Activated CD4-positive, CD25-positive, alpha-beta regulatory T cell (primary cell): ENCODE results near the gene HSPA4.
"Not testable (repeated sequence)": the region's sequence is repeated elsewhere in the genome, so short reads cannot be mapped to it uniquely, and the experiment has no call there.

Source experiments
- DNase-seq, 4 experiments: peaks; one replicate each; lab custom pipeline; 2025; lab: John Stamatoyannopoulos, UW

Gene HSPA4

DNA sequence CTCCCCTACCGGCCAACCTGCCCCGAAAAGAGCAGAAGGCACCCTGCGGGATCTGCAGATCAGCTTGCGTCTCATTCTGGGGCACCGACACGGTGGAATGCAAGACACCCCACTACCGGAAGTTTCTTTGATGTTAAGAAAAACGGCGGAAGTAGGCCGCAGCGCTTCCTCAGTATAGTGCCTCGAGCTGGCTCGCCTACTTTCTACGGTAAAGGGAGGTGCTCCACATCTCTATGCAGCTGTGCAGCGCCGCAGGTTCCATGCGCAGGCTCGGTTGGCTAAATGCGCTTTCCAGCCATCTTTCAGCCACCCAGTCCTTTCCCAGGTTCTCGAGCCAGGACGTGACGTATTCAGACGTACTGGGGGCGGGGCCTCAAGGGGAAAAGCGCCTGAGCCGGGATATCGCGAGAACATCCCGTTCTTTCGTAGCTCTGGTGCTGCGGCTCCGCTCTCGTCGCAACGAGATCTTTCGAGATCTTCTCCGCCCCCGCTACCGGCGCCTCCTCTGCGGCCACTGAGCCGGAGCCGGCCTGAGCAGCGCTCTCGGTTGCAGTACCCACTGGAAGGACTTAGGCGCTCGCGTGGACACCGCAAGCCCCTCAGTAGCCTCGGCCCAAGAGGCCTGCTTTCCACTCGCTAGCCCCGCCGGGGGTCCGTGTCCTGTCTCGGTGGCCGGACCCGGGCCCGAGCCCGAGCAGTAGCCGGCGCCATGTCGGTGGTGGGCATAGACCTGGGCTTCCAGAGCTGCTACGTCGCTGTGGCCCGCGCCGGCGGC is at the start of gene HSPA4:
Gene HSPA4, plus strand, starts transcription at position 472 of the 775 bp plus-strand sequence. Its CDS starts 238 bp downstream, at position 710.
- DNase-seq, result peak; percentile 82 to 92 (median 90)

DNA sequence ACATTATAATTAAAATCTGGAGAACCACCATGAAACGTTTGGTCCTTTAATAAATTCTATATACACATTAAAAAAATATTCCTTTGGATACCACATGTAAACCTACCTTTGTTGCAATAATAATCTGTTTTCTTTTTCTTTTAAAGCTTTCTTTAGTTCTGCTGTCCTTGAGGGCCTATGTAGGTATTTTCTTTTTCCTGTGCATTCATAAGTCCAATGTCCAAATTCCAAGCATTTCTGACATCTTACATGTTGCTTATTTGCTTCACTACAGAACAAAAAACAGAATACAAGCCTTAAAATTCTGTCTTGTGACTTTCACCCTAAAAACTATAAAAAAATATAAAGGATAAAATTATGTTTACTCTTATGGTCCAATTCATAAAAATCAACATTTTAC is 45.2 kb upstream of the HSPA4 start:
- DNase-seq, result no peak

DNA sequence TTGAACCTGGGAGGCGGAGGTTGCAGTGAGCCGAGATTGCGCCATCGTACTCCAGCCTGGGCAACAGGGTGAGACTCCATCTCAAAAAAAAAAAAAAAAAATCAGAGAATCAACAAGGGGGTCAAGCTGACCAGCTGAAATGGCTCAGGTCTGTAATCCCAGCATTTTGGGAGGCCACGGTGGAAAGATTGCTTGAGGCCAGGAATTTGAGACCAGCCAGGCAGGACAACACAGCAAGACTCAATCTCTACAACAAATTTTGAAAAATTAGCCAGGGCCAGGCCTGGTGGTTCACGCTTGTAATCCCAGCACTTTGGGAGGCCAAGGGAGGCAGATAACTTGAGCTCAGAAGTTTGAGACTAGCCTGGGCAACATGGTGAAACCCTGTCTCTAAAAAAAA is 43.4 kb upstream of the HSPA4 start:
- not testable (repeated sequence) for DNase-seq

DNA sequence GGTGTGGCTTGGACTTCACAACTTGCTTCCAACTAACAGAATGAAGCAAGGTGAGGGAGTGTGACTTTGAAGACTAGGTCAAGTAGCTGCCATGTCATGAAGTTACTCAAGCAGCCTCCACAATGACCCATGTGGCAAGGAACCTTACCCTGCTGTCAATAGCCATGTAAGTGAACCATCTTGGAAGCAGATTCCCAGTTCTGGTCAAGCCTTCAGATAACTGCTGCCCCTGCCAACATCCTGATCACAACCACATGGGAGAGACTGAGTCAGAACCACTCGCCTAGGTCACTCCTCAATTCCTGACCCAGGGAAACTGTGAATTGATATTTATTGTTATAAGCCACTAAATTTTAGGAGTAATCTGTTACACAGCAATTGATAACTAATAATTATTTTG is 36.3 kb upstream of the HSPA4 start:
- DNase-seq, result no peak

DNA sequence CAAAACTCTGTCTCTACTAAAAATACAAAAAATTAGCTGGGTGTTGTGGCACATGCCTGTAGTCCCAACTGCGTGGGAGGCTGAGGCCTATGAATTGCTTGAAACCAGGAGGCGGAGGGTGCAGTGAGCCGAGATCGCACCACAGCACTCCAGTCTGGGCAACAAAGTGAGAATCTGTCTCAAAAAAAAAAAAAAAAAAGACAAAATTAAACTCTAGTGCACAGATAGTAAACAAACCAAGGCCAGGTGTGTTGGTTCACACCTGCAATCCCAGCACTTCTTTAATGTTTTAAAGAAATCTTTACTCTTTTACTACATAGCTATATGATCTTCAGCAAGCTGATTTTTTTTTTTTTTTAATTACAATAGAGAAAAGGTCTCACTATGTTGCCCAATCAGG is 33.8 kb upstream of the HSPA4 start:
- DNase-seq, result no peak

DNA sequence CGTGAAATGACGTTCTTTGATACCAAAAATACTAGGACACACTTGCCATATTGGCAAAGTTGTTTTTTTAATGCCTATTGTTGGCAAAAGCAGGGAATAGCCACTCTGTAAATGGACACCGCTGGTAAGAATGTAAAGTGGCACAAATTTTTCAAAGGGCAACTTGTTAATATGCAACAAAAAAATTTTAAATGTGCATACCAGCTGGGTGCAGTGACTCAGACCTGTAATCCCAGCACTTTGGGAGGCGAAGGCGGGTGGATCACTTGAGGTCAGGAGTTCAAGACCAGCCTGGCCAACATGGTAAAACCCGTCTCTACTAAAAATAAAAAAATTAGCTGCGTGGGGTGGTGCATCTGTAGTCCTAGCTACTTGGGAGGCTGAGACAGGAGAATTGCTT is 32.3 kb upstream of the HSPA4 start:
- not testable (repeated sequence) for DNase-seq

DNA sequence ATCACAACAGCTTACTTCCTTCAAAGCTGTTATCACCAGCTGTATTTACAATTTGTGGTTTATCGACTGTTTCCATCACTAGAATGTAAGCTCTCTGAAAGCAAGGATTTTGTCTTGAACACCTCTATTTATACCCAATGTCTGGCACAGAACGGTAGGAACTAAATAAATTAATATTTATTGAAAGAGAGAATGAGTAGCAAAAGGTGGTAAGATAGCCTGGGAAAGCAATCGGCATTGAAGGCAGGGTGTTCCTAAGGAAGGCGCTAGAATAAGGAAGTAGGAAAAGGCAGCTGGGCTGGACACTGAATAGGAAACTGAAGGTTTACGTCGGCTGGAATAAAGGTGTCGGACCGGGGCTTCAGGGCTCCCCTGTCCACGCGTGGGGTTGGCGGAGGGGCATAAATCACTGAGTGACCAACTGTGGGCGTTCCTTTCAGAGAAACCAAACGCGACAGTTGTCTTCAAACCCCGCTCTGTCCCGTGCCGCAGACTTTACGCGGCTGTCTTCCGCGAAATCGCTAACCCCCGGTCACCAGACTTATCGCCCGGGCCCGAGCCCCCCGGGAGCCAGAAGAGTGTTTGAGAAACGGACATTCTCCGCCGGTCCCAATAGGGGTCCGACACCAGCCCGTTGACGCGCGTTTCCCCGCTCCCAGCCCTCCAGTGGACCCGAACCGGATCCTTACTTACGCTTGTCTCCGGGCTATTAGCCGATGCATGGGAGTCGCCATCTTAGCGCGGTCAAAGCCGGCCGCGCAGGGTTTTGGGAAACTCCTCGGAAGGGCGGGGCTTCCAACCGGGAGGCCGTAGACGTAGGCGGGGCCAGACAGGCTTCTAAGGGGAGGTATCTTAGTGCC is 25.8 kb upstream of the HSPA4 start, which contains the start of gene ZCCHC10:
Gene ZCCHC10, minus strand, starts transcription at position 746 of the 860 bp plus-strand sequence. Its CDS starts 12 bp downstream, at position 734.
- DNase-seq, result peak; percentile 75 to 82 (median 80)

DNA sequence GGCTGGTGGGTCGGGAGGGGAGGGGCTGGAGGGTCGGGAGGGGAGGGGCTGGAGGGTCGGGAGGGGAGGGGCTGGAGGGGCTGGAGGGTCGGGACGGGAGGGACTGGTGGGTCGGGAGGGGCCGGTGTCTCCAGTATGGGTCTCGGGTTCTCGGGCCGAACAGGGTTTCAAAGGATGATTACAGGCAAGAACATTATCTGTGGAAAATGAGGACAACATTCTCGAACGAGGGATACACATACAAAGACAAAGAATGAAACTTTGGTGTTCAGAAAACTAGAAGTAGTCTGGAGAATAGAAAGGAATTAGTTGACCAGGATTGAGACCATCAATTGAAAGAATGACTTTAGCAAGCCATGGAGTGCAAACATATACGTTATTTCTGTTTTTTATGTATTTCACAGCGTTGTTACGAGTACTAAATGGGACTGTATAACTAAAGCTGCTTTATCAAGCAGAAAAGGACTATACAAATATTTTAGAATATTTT is 25.1 kb upstream of the HSPA4 start:
- DNase-seq, result no peak

DNA sequence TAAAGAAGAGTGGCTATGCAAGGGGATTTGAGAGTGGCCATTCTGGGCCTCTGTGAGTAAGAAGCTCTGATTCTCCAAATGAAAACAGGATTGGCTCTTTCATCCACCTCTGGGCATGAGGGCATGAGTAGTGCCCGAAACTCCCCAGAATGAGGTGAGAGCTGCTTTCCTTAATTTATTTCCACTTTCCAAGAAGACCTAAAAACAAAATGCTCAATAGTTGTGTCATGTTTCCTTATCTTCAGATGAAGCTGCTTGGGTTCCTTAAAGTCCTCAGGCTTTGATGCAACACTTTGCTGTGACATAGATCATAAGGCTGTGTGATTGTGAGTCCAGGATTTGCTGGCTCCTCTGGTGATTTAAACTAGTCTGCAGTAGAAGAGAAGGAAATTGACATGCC is 22.4 kb upstream of the HSPA4 start:
- DNase-seq, result no peak

- DNase-seq, result no peak
Observed at GRCh38 chr5:133030343-133031005, 21.3 kb upstream of the HSPA4 start.

- DNase-seq, result no peak
Observed at GRCh38 chr5:133032852-133033742, 18.7 kb upstream of the HSPA4 start.

GRCh38 chr5:133034064-133034463 is 17.7 kb upstream of the HSPA4 start:
- no peak for DNase-seq

- no peak for DNase-seq
Observed at GRCh38 chr5:133035224-133035623, 16.6 kb upstream of the HSPA4 start.

DNA sequence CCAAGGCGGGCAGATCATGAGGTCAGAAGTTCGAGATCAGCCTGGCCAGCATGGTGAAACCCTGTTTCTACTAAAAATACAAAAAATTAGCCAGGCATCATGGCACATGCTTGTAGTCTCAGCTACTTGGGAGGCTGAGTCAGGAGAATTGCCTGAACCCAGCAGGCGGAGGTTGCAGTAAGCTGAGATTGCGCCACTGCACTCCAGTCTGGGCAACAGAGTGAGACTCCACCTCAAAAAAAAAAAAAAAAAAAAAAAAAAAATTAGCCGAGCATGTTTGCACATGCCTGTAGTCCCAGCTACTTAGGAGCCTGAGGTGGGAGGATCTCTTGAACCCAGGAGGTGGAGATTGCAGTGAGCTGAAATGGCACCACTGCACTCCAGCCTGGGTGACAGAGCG is 15.1 kb upstream of the HSPA4 start:
- not testable (repeated sequence) for DNase-seq

- no peak for DNase-seq
Observed at GRCh38 chr5:133041157-133041784, 10.5 kb upstream of the HSPA4 start.

- DNase-seq, result no peak
Observed at GRCh38 chr5:133041910-133042309, 9.9 kb upstream of the HSPA4 start.

DNA sequence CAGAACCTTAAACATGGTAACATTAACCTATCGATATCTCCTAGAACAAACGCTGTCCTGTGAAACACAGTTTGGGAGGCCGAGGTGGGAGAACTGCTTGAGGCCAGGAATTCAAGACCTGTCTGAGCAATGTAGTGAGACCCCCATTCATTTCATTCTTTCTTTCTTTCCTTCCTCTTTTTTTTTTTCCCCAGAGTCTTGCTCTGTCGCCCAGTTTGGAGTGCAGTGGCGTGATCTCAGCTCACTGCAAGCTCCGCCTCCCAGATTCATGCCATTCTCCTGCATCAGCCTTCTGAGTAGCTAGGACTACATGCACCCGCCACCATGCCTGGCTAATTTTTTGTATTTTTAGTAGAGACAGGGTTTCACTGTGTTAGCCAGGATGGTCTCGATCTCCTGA is 5.3 kb upstream of the HSPA4 start:
- not testable (repeated sequence) for DNase-seq

GRCh38 chr5:133047404-133047803 is 4.4 kb upstream of the HSPA4 start:
- DNase-seq, result no peak

DNA sequence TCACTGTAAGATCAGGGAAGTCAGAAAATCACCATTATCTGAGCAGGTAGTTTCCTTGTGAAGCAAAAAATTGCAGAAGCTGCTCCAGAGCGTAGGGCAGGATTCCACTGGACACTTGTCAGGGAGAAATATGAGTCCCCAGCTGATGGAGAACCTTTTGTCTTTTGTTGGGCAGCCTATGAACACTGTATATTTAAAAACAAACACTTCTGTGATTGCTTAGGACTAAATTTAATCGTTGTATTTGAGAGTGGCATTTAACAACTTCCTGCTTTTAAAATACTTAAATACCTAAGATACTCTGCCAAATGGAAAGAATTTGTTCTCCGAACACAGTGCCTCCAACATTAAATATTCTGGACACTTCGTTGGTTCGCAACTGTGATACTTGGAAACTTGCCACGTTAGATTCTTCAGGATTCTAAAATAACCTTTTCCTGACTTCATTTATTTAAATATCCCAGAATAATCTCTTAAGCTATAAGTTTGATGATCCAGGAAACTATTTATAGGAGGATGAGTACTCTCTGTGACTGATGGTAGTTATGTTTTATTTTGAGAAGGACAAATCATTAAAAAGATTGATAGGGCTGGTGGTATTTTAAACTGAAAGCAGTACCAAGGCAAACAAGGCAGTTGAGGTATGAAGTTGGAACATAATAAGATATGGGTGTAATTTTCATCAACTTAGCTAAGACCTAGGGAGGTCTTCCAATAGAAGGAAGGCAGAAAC is 2.7 kb upstream of the HSPA4 start:
- no peak for DNase-seq

- DNase-seq, result no peak
Observed at GRCh38 chr5:133049726-133050048, 2.1 kb upstream of the HSPA4 start.
